HepG2 (cell line): Measurements from ENCODE around the gene CLDN4. TPM values are rescaled to one million over a fixed set of nuclear protein-coding genes. Genes with fewer than 3 reads are reported as not detected.

ENCODE experiments used
- ASH2L ChIP-seq: fragments of 300-600, 200-600 bp; sonication (generic); IDR thresholded peaks from 2 replicates; pipeline ENCODE4 v1.7.0; 2017; ENCODE audit warnings: low read depth, mild to moderate bottlenecking, moderate library complexity, mixed read lengths, low read length; ENCODE audit not compliant: insufficient read length
- CREBL2 ChIP-seq: sonication (generic); formaldehyde crosslinking; IDR thresholded peaks from 2 replicates; pipeline ENCODE4 v1.8.1; 2023; ENCODE audit warnings: missing genetic modification reagents, mild to moderate bottlenecking, borderline replicate concordance
- FOXP1 ChIP-seq, 2 experiments: fragments of 450-650 bp in 1 of 2; IDR thresholded peaks; 2 replicates each; pipeline ENCODE4 v1.6.1; 2017 to 2018; ENCODE audit warnings: antibody characterized with exemption in 1 of 2
- JDP2 ChIP-seq: sonication (generic); formaldehyde crosslinking; IDR thresholded peaks from 2 replicates; pipeline ENCODE4 v1.8.1; 2022; ENCODE audit warnings: missing genetic modification reagents, borderline replicate concordance
- KIAA2018 ChIP-seq: sonication (generic); formaldehyde crosslinking; IDR thresholded peaks from 2 replicates; pipeline ENCODE4 v1.5.0; 2020; ENCODE audit warnings: mild to moderate bottlenecking, missing genetic modification reagents, borderline replicate concordance
- MATR3 ChIP-seq: sonication (generic); formaldehyde crosslinking; IDR thresholded peaks from 2 replicates; pipeline ENCODE4 v1.4.0; 2020; ENCODE audit warnings: missing genetic modification reagents
- SMYD3 ChIP-seq: sonication (generic); formaldehyde crosslinking; IDR thresholded peaks from 2 replicates; pipeline ENCODE4 v1.8.1; 2023; ENCODE audit warnings: mild to moderate bottlenecking, missing genetic modification reagents
- TEF ChIP-seq: sonication (generic); formaldehyde crosslinking; IDR thresholded peaks from 2 replicates; pipeline ENCODE4 v1.5.0; 2020; ENCODE audit warnings: missing genetic modification reagents
- TRAFD1 ChIP-seq: sonication (generic); formaldehyde crosslinking; IDR thresholded peaks from 2 replicates; pipeline ENCODE4 v1.5.1; 2020; ENCODE audit warnings: missing genetic modification reagents, mild to moderate bottlenecking, borderline replicate concordance
- ZFAT ChIP-seq: sonication (generic); formaldehyde crosslinking; conservative IDR thresholded peaks from 2 replicates; pipeline ENCODE4 v1.8.1; 2023; ENCODE audit warnings: missing genetic modification reagents, inconsistent platforms
- ZNF18 ChIP-seq: sonication (generic); formaldehyde crosslinking; IDR thresholded peaks from 2 replicates; pipeline ENCODE4 v1.8.0; 2022; ENCODE audit warnings: mild to moderate bottlenecking, missing genetic modification reagents; ENCODE audit not compliant: insufficient replicate concordance
- ZNF687 ChIP-seq: sonication (generic); formaldehyde crosslinking; IDR thresholded peaks from 2 replicates; pipeline ENCODE4 v1.5.1; 2020; ENCODE audit warnings: mild to moderate bottlenecking, missing genetic modification reagents, moderate library complexity
- polyA plus RNA-seq, 8 experiments: library from polyadenylated mRNA; depleted of rRNA in 3 of 8; stranded (reverse) in 7 of 8; unstranded in 1 of 8; fragments of >200 nt; fragmentation: Illumina TruSeq in 4 of 8; extraction: Trizol in 4 of 8; gene quantifications; 2 replicates each; pipeline versions ENCODE4 v1.2.1 to v1.2.3, GENCODE V29; 2011 to 2016; ENCODE audit warnings: low read depth in 4 of 8, missing spikeins in 1 of 8, mixed read lengths in 1 of 8; ENCODE audit not compliant: insufficient read depth in 1 of 8
- total RNA-seq, 5 experiments: library from RNA; depleted of rRNA; stranded (reverse); fragments of >200 nt; fragmentation: Illumina TruSeq; extraction: Trizol; gene quantifications; 2 replicates each; pipeline ENCODE4 v1.2.3, GENCODE V29; 2016; ENCODE audit warnings: low read depth in 1 of 5

The CLDN4 gene
- total and polyA plus RNA-seq, 2 of the 13 experiments (the other 11 are each of a cell fraction or from before 2014, with no cell fraction given): 28.2 to 35.7 TPM

- TF ChIP-seq KIAA2018 (CRISPR knock-in tag): no peak
- TF ChIP-seq TEF (CRISPR knock-in tag): no peak
- TF ChIP-seq CREBL2: no peak
- no peak for TF ChIP-seq MATR3 (CRISPR knock-in tag)
- TF ChIP-seq ASH2L: no peak
- TF ChIP-seq FOXP1 (IDR thresholded peaks at IDR 0.05): no peak
- no peak for TF ChIP-seq FOXP1 (CRISPR knock-in tag; IDR thresholded peaks at IDR 0.05)
- no peak for TF ChIP-seq TRAFD1
- TF ChIP-seq SMYD3: no peak
- peak; percentile 42 for TF ChIP-seq ZNF687 (CRISPR knock-in tag)
- TF ChIP-seq ZNF18 (CRISPR knock-in tag): no peak
- TF ChIP-seq ZFAT (CRISPR knock-in tag): no peak
- TF ChIP-seq JDP2: no peak
Measured at GRCh38 chr7:73811760-73812168, 19.0 kb upstream of the CLDN4 start (continued).
